Limb (tissue), 2 donors: ENCODE measurements around the gene PDZD4.

Experiments
- DNase-seq, 2 donors: peaks; one replicate each; pipeline ENCODE4 v3.0.0-alpha.2; 2016; ENCODE audit errors: extremely low spot score in 2 of 2

PDZD4 gene

GRCh38 chrX:153771415-153772315 lies 58.7 kb downstream of the PDZD4 start:
- DNase-seq = no peak

- no peak for DNase-seq
These were observed 59.5 kb downstream of the PDZD4 start for GRCh38 chrX:153770601-153771414.

- DNase-seq = no peak
These were observed 60.3 kb downstream of the PDZD4 start for GRCh38 chrX:153769865-153770600.

GRCh38 chrX:153769158-153769864 lies 61.0 kb downstream of the PDZD4 start:
- no peak for DNase-seq

GRCh38 chrX:153768311-153769157 lies 61.8 kb downstream of the PDZD4 start:
- no peak for DNase-seq

- no peak for DNase-seq
These were observed 62.7 kb downstream of the PDZD4 start for GRCh38 chrX:153767674-153768055.

- no peak for DNase-seq
These were observed 63.3 kb downstream of the PDZD4 start for GRCh38 chrX:153766871-153767673.

- DNase-seq = peak in 1 of 2 donors; percentile 5
These were observed 64.1 kb downstream of the PDZD4 start for GRCh38 chrX:153766098-153766817.

GRCh38 chrX:153765138-153766079 lies 64.9 kb downstream of the PDZD4 start:
- DNase-seq = no peak

GRCh38 chrX:153764786-153765137 lies 65.6 kb downstream of the PDZD4 start:
- DNase-seq = no peak

GRCh38 chrX:153763989-153764755 lies 66.2 kb downstream of the PDZD4 start, which contains the start of gene PLXNB3:
Gene PLXNB3, plus strand, starts transcription at chrX:153764249. Its CDS starts 1,287 bp downstream, at chrX:153765536.
- DNase-seq = peak; percentile 44 to 74

GRCh38 chrX:153763298-153763932 lies 66.9 kb downstream of the PDZD4 start:
- no peak for DNase-seq

GRCh38 chrX:153762626-153763173 lies 67.6 kb downstream of the PDZD4 start:
- DNase-seq = no peak

- no peak for DNase-seq
These were observed 68.5 kb downstream of the PDZD4 start for GRCh38 chrX:153761863-153762262.

- DNase-seq = no peak
These were observed 75.2 kb downstream of the PDZD4 start for GRCh38 chrX:153755136-153755535.
